GM12878 (cell line): ENCODE results near the gene PTPN22.

Source experiments
- CEBPB ChIP-seq, 2 experiments: fragments of 150-350 bp in 1 of 2; IDR thresholded peaks; 2 replicates each; pipeline ENCODE4 v1.6.1; 2012 to 2014; ENCODE audit warnings: low read depth in 2 of 2, low read length in 2 of 2, borderline replicate concordance in 1 of 2, inconsistent platforms in 1 of 2
- CREB1 ChIP-seq: IDR thresholded peaks from 2 replicates; pipeline ENCODE4 v1.6.1; 2012; ENCODE audit warnings: low read depth, mild to moderate bottlenecking, inconsistent platforms
- CTCF ChIP-seq, 3 experiments: IDR thresholded peaks in 2 of 3; conservative IDR thresholded peaks in 1 of 3; 2 replicates each; pipeline ENCODE4 v1.5.1; 2011; ENCODE audit warnings: low read depth in 3 of 3, low read length in 3 of 3, mild to moderate bottlenecking in 3 of 3, control low read depth in 2 of 3, moderate library complexity in 2 of 3, inconsistent platforms in 1 of 3, mixed read lengths in 1 of 3; ENCODE audit not compliant: control insufficient read depth in 2 of 3, insufficient read depth in 1 of 3; ENCODE audit errors: extremely low read depth in 1 of 3
- EP300 ChIP-seq, 2 experiments: fragments of 150-350 bp in 1 of 2; IDR thresholded peaks; 2 replicates each; pipeline ENCODE4 v1.6.1; 2011 to 2012; ENCODE audit warnings: low read depth in 2 of 2, low read length in 2 of 2, borderline replicate concordance in 1 of 2, improper control_type of control experiment in 1 of 2, inconsistent platforms in 1 of 2; ENCODE audit not compliant: control insufficient read depth in 1 of 2
- ESRRA ChIP-seq: IDR thresholded peaks from 2 replicates; pipeline ENCODE4 v1.6.1; 2012; ENCODE audit warnings: mild to moderate bottlenecking, low read length, improper control_type of control experiment
- EZH2 ChIP-seq: IDR thresholded peaks from 2 replicates; pipeline ENCODE4 v1.6.1; 2012; ENCODE audit warnings: low read depth, mild to moderate bottlenecking, control low read depth, inconsistent platforms, low read length, borderline replicate concordance; ENCODE audit not compliant: control insufficient read depth
- NR2C2 ChIP-seq: IDR thresholded peaks from 2 replicates; pipeline ENCODE4 v1.6.1; 2011; ENCODE audit warnings: borderline replicate concordance, low read depth; ENCODE audit not compliant: control insufficient read depth, insufficient read length
- POLR2A ChIP-seq: IDR thresholded peaks from 2 replicates; pipeline ENCODE4 v1.6.1; 2011; ENCODE audit warnings: low read depth, mild to moderate bottlenecking, low read length
- SIN3A ChIP-seq: IDR thresholded peaks from 2 replicates; pipeline ENCODE4 v1.6.1; 2012; ENCODE audit warnings: low read depth, low read length, improper control_type of control experiment
- SP1 ChIP-seq: IDR thresholded peaks from one replicate; pipeline ENCODE4 v1.6.1; 2011; ENCODE audit warnings: low read depth, low read length
- TARDBP ChIP-seq: IDR thresholded peaks from 2 replicates; pipeline ENCODE4 v1.6.1; 2016; ENCODE audit warnings: borderline replicate concordance
- ZNF274 ChIP-seq: IDR thresholded peaks from one replicate; pipeline ENCODE4 v1.8.0; 2011; ENCODE audit not compliant: insufficient read length, insufficient read depth
- ZNF687 ChIP-seq: fragments of 450-650 bp; IDR thresholded peaks from 2 replicates; pipeline ENCODE4 v1.6.1; 2017; ENCODE audit warnings: mild to moderate bottlenecking, moderate library complexity
- TF ChIP-seq, protein P1 (sequence below): IDR thresholded peaks from 2 replicates; pipeline ENCODE4 v1.6.1; 2012; ENCODE audit warnings: low read length, inconsistent platforms

- no peak for TF ChIP-seq CREB1
- TF ChIP-seq EP300 (IDR thresholded peaks at IDR 0.05; ENCODE audit: borderline replicate concordance in 1 of 2, control insufficient read depth in 1 of 2, low read depth in 2 of 2, low read length in 2 of 2): no peak
- no peak for TF ChIP-seq NR2C2
- no peak for TF ChIP-seq SIN3A
- no peak for TF ChIP-seq TARDBP
- TF ChIP-seq EZH2: no peak
- TF ChIP-seq ZNF687: no peak
- TF ChIP-seq POLR2A: no peak
- no peak for TF ChIP-seq CTCF (IDR thresholded peaks at IDR 0.05 in 2 of 3, conservative IDR thresholded peaks at IDR 0.05 in 1 of 3; ENCODE audit: control insufficient read depth in 2 of 3, extremely low read depth in 1 of 3, insufficient read depth in 1 of 3, low read depth in 3 of 3, low read length in 3 of 3)
- TF ChIP-seq, protein P1, sequence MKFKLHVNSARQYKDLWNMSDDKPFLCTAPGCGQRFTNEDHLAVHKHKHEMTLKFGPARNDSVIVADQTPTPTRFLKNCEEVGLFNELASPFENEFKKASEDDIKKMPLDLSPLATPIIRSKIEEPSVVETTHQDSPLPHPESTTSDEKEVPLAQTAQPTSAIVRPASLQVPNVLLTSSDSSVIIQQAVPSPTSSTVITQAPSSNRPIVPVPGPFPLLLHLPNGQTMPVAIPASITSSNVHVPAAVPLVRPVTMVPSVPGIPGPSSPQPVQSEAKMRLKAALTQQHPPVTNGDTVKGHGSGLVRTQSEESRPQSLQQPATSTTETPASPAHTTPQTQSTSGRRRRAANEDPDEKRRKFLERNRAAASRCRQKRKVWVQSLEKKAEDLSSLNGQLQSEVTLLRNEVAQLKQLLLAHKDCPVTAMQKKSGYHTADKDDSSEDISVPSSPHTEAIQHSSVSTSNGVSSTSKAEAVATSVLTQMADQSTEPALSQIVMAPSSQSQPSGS: no peak
- TF ChIP-seq SP1: no peak
- TF ChIP-seq CEBPB (IDR thresholded peaks at IDR 0.05; ENCODE audit: borderline replicate concordance in 1 of 2, low read depth in 2 of 2, low read length in 2 of 2): no peak
- TF ChIP-seq ESRRA: no peak
- TF ChIP-seq ZNF274: no peak
Observed at GRCh38 chr1:113901191-113901590, 29.7 kb upstream of the PTPN22 start.
